HG03135 (cell line): Measurements from ENCODE around the gene IL6R.
"Not testable (repeated sequence)": the region's sequence is repeated elsewhere in the genome, so short reads cannot be mapped to it uniquely, and the experiment has no call there.

Experiments
- ATAC-seq: cut with Tn5 transposase; IDR thresholded peaks from one replicate; pipeline ENCODE4 v1.9.1; 2021; ENCODE audit warnings: mild to moderate bottlenecking, moderate library complexity; ENCODE audit not compliant: unreplicated experiment

The IL6R gene

DNA sequence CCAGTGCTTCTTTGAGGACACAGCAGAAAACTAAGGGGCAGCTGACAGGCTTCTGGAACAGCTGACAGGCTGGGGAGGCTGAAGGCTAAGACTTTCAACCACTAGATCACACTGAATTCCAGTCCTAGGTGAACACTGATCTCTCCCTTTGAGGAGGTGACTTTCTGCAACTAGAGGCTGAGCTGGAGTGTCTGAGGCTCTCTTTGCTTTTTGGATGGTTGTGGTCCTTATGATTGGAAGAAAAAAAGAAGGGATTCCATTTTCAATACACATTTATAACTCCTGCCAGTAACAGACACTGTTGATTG, 1.4 kb downstream of the IL6R start:
- no peak for ATAC-seq

DNA sequence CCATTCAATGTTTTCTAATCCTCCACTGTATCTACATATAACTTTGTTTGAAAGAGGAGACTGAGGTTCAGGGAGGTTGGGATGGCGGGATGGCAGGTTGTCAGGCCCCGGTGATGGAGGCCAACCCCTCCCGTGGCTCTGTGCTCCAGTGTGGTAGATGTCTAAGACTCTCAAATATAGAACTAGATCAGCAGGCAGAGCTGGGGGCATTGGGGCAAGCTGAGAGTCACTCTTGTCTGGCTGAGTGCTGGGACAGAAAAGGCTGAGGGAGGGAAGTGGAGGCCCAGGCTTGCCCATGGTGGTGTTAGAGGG, 1.7 kb downstream of the IL6R start:
- no peak for ATAC-seq

DNA sequence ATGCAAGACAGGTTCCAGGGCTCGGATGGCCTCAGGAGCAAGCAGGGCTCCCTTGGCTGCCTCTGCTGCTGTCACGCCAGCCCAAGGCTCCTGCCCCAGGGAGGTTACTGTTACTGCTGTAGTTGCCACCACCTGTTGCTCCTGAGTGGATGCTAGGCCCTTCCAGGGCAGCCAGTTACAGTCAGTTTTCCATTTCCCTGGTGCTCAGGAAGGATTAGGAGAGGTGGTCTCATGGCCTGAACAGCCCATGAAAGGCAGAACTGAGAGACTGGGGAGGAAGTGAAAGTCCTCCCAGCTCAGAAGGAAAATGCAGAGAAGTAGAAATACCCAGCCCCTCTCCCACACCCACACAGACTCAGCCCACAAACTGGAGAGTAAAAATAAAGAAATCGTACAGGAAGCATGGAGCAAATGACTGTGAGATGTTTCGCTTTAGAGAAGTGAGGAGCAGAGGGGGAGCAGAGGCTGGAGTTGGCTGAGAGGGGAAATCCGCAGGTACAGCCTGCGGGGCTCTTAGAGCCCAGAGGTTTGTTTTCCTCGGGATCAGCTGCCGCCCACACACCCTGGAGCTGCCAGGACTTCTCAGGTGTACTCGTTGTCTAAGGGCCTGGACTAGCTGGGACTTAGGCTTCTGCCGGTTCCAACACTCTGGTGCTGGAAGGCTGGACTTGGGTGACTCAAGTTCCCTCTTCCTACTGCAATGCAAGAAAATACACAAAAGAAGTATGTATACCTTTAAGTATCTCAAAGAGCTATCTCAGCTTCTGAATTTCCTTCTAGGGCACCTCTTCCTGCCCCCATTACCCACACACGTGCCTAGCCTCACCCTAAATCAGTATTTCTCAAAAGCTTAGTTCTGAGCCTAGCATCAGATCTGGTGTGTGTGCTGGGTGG, 2.3 kb downstream of the IL6R start:
- ATAC-seq, result no peak

DNA sequence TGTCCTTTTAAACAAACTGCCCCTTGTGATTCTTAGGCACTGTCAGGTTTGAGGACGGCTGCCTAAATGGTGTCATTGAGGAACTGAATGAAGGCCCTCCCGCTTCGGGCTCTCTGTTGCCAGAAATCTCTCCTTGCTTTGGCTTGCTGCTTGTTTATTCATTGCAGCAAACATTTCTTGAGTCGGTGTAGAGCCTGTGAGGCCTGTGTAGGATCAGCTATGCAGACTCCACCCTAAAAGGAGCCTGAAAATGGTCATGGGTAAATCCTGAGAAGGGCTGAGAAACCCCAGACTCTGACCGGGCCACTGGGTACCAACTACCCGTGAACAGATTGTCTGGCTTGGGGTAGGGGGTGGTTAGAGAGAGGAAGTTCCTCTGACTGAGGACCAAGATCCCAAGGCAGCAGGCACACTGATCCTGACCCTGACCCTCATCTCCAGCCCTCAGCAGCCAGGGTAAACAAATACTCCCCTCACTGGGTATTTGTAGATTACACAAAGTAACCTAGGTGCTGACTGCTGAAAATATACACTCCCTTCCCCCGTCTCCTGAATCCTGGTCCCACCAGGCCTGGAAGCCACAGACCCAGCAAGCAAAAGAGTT, 3.1 kb downstream of the IL6R start:
- no peak for ATAC-seq

DNA sequence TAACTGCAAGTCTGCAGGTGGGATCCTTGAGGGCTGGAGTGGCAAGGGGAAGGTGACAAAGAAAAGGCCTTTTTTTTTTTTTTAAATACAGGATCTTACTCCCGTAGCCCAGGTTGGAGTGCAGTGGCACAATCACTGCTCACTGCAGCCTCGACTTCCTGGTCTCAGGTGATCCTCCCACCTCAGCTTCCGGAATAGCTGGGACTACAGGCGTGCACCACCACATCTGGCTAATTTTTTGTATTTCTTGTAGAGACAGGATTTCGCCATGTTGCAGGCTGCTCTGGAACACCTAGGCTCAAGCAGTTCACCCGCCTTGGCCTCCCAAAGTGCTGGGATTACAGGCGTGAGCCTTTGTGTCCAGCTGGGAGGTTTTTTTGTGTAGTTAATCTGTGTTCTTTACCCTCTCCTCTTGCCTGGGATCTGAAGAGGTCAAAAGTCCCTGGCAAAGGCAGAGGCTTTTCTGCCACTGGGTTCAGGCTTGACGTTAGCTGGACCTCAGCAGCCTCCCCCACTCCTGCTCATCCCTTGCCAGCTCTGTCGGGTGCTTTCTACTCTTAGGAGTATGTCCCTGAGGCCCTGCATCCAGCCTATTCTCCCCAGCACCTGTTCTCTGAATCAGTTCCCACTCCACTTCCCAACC, 5.2 kb downstream of the IL6R start:
- no peak for ATAC-seq

DNA sequence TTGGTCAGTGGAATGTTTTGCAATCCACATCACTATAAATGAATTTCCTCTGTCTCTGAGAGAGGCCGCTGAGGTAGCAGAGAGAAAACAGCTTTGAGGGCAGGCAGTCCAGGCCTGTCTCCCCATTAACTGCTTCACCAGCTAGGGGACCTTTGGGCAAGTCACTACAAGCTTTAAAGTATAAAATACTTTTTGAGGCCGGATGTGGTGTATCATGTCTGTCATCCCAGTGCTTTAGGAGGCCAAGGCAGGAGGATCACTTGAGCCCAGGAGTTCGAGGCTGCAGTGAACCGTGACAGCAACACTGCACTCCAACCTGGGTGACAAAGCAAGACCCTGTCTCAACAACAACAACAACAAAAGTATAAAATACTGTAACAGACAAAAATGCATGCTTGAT, 6.4 kb downstream of the IL6R start:
- ATAC-seq, result no peak

DNA sequence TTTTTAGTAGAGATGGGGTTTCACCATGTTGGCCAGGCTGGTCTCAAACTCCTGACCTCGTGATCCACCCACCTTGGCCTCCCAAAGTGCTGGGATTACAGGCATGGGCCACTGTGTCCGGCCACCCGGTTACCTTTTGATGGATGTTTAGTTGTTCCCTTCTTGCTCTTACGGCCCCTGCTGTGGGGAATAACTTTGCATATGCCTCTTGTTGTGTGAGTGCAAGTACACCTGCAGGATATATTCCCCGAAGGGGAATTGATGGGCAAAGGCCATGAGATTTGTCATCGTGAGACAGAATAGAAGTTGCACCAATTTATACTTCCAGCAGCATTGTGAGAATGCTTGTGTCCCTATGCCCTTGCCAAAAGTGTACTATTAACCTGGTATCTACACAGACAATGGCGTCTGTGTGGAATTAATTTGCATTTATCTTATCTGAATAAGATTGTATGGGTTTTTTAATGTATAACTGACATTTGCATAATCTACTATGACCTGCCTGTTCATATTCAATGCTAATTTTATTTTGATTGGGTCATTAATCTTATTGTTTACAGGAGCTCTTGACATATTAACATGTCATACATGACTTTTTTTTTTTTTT, 8.1 kb downstream of the IL6R start:
- no peak for ATAC-seq

DNA sequence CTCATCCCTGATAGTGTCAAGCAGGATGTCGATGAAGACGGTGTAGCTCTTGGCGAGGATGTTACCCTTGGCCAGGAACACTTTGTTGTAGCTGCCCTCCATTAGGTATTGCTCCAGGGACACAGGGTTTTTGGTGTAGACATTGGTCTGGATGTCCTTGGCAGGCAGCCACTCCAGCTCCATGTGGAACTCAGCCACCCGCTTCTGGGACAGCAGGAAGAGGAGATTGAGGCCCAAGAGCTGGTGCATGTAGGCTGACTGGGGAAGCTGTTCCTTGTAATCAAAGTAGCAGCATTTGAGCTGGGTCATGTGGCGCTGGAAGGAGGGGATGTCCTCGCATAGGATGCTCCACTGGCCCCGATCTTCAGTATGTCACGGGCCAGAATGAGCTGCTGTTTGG, 9.5 kb downstream of the IL6R start:
- no peak for ATAC-seq

DNA sequence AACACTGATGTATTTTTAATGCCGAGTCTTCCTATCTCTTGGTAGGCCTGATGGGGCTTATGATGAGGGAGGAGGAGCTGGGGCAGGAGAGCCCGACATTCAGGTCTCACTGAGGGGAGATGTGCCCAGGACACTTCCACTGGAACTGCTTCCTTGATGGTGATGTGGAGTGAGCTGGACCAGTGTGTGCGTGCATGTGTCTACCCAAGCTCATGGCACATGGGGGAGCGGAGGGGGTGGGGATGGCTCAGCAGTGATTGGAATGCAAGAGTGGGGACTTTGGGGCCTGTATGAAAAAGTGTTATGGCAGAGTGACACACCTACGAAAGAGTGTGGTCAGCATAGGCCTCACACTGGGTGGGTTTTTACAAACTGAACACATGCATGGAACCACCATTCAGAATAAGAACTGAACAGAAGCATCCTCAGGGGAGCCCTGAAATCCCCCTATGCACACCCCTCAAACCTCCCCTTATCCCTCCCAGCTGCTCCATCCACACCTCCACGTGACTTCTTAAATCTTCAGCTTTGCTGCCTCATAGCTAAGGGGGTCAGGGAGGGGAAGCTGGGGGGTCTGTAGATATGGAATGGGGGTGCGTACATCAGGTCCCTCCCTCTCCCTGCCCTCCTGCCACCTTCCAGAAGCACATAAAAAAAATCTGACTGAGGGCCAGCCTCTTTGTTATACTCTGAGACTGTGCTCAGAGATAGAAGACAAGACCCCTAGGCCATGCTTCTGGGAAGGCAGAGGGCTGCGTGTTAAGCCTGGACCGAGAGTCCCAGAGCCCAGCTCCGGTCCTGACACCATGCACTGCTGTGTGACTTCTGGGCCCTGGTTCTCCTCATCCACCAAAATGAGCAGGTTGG, 11.6 kb downstream of the IL6R start:
- ATAC-seq, result no peak

DNA sequence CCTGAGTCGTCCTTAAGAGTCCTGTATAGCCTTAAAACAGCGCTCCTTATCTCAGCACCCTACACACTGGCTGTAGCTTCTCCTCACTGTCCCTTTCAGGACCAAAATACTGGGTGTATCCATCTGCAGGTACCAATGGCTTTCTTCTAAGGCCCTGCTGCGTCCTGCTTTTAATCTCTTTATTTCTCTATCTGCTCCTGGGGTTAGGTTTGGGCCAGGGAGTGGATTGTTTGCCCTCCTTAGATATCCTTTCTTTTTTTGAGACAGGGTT, 12.1 kb downstream of the IL6R start:
- ATAC-seq, result no peak

DNA sequence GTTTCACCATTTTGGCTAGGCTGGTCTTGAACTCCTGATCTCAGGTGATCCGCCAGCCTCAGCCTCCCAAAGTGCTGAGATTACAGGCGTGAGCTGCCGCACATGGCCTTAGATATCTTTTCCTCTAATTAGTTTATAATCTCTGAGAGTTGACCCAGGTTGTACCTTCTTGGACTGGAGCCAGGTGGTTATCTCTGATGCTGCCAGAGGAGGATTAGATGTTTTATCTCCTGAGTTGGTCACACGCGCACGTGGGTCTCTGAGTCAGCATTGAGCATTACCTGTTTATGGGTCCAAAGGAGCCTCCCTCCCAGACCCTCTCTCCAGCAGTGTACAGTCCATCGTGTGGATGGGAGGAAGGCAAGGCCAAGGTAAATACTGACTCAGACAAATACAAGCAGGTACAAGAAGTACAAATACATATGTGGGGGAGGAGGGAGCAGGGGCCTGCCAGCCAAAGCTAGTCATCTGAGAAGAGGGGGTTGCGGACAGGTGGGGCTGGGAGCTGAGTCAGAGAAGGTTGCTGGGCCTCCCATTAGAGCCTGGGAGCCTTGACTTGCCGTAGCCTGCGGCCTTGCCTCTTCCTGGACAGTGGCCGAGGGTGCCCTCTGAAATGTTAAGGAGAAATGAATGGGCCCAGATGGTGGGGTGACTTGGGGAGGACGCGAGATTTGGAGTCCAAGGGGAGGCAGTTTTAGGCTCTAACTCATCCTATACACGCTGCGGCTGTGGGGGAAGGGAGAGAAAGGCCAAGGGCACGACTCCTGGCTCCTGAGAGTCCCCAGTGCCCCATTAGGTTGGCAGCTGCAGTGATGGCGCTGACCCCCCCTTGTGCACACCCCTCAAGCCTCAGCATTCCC, 13.1 kb downstream of the IL6R start:
- no peak for ATAC-seq

DNA sequence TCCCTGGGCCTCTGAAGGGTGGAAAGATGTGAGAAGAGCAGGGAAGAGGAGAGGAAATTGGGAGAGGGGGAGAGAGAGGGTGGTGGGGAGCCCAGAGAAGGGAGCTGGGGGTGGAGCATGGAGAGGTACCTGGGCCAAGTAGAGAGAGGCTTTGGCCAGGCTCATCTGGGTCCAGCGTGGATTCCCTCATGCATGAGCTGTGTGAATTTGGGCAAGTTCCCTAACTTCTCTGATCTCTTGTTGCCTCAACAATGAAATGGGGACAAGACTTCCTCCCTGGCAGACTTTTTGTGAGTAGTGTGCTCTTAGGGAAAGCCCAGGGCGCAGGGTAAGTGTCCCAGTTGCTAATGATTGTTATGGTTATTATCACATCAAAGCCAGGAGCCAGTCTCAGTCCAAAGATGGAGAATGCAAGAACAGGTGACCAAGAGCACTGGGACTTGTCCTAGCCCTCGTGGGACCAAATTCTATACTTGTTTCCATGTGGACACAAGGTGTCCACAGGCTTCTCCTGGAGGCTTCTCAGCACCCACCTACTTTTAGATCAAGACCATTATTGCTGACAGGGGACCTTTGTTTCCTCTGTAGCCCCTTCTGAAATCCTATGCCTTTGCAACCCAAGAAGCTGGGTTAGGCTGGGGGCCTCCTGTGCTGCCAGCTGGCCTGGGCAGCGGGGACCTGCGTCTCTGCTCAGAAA, 13.9 kb downstream of the IL6R start:
- ATAC-seq, result no peak

DNA sequence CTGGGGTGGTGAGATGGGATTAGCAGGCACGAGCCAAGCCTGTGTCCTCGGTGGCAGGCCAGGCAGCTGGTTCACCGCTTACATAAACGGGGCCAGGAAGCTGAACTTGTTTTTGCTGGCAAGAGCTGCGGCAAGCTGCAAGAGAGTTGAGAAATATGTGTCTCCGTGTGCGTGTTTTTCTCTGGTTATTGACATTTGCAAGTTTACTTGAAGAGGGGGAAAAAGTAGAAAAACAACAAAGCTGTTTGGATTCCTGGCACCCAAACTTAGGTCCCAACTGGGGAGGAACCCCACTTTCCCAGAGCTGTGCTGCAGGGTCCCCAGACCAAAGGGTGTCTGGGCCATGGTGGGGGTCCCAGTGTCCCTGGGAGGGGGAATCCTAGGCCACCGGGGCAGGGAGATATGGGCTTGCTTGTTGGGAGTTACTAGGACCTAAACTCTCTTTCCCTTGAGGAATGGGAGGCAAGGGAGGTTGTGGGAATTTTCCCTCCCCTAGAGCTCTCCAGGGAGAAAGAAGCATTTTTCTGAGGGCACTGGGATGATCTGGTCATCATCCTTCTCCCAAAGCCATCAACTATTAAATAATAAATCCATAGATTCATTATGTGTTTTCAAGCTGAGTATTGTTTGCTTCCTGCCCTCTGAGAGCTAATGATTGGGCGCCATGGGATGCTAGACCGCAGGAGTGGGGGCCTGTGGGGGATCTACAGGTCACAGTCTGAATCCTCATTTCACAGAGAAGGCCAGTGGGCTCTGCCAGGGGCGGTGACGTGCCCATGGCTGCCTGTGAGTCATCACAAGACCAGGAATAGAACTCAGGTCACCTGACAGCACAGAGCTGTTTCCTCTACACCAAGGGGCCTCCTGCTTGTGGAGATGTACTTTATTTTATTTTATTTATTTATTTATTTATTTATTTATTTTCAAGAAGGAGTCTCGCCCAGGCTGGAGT, 14.8 kb downstream of the IL6R start:
- no peak for ATAC-seq

DNA sequence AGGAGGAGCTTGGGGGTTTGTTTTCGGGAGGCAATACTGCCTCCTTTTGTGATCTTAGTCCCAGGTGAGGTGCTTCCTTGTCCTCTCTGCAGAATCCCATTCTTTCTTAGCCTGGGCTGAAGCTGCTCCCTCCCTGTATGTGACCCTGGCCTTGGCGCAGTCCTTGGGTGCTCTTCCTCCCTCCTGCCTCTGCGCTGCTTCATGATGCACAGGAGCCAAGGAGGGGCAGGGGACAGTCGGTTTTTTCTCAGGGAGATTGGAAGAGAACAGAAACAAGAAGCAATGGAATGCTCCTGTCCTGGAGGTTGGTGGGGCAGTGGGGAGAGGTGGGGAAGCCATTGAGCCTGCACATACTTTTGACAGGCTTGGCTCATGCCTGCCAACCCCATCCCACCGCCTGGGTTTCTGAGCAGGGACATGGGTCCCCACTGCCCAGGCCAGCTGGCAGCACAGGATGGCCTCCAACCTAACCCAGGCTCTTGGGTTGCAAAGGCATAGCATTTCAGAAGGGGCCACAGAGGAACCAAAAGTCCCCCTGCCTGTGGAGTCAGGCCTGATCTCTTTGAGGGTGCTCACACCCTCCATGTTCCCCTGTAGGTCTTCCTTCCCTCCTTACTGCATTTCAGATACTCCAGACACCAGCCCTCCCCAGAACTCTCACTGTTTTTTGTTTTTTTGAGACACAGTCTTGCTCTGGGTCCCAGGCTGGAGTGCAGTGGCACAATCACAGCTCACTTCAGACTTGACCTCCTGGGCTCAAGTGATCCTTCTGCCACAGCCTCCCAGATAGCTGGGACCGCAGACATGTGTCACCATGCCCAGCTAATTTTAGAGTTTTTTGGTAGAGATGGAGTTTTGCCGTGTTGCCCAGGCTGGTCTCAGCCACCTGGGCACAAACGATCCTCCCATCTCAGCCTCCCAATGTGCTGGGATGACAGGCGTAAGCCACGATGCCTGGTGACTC, 16.1 kb downstream of the IL6R start:
- ATAC-seq, result no peak

DNA sequence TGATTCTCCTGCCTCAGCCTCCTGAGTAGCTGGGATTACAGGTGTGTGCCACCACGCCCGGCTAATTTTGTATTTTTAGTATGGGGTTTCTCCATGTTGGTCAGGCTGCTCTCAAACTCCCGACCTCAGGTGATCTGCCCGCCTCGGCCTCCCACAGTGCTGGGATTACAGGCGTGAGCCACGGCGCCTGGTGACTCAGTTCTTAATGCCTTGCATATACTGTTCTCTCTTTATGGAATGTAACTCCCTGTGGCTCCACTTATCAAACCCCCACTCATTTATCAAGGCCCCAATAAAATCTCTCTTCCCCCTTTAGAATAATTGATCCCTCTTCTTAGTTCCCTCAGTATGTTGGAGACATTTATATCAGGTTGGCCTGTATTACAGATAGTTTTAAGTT, 16.9 kb downstream of the IL6R start:
- not testable (repeated sequence) for ATAC-seq

DNA sequence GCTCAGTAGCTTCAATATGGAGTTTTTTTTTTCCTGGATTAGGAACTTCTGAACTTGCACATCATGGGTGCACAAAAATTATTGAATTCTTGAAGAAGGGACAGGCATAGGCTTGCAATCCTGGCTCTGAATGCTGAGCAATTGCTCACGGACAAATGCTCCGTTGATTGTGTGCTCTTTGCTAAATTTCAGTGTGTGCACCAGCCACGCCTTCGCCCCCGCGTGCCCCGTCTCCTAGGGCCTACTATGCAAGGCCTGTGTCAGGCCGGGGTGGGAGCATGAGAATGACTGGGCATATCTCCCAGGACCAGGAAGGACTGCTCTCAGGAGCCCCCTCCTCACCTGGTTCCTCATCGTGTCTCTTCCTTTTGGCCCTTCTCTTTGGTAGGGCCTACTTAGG, 17.4 kb downstream of the IL6R start:
- ATAC-seq, result no peak

DNA sequence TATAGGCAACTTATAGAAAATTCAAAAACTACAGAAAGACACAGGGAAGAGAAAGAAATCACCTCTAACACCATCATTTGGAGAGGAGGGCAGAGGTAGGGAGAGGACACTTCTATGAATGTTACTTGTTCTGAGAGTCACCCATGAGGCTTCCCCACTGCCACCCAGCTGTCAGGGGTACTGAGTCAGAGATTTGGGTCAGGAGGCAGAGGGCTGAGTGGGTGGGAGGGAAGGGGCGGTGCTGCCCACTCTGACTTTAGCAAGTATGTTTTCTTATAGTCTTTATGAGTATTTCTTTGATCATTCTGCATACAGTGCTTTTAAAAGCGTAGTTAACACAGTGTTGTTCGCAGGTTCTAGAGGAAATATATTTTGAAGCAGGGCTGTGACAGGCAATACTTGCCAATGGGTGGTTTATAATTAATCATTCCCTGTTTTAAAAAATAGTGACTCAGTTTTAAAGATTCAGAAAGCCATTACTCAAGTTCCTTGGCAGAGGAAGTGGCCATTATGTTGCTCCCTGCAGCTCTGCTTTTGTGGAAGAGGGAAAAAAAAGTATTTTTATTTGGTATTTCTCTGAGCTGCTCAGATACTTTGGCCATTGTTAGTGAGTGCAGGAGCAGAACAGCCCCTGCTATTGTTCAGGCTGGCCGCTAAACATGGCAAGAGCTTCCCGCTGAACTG, 18.3 kb downstream of the IL6R start:
- no peak for ATAC-seq
